ENCODE measurements around the gene EML2. TPM values are rescaled to one million over a fixed set of nuclear protein-coding genes. Genes with fewer than 3 reads are reported as not detected.

EML2 gene
- total RNA-seq, 2 experiments from 2014 or later: 93.6 to 97.6 TPM

GRCh38 chr19:45608948-45609347, 30.2 kb downstream of the EML2 start:
- peaks cover 15% of the 10 kb centered on the region for H3K4me1 Mint-ChIP-seq (ENCODE audit: low read depth)
- ChIA-PET CTCF (interaction anchor here (8.6 kb wide), 1 partner anchor 31 kb away, joined by 47 read pairs; the partner anchor contains the start of gene EML2), POLR2A (no interaction called here)
- no peak for DNase-seq
- H3K36me3 Mint-ChIP-seq (ENCODE audit: low read depth): peaks cover 35% of the 10 kb centered on the region
- H3K9me3 Mint-ChIP-seq (ENCODE audit: insufficient read depth): no peaks in the 10 kb centered on the region
- no peaks in the 10 kb centered on the region for H3K27me3 Mint-ChIP-seq (ENCODE audit: low read depth)
- no peak overlapping the region for H3K4me3 Mint-ChIP-seq
- peak overlapping the region; percentile 37 for H3K27ac Mint-ChIP-seq
- ATAC-seq: no peak

GRCh38 chr19:45607071-45608029, 31.8 kb downstream of the EML2 start:
- Mint-ChIP-seq H3K9me3 (ENCODE audit: insufficient read depth) (no peaks in the 10 kb centered on the region), H3K4me1 (ENCODE audit: low read depth) (peaks cover 14% of the 10 kb centered on the region), H3K27me3 (ENCODE audit: low read depth) (peaks cover 9% of the 10 kb centered on the region), H3K4me3 (no peak overlapping the region), H3K36me3 (ENCODE audit: low read depth) (peaks cover 25% of the 10 kb centered on the region), H3K27ac (peak overlapping the region; percentile 77)
- ChIA-PET CTCF (interaction anchor here (1.0 to 8.6 kb wide), 4 partner anchors 10 to 33 kb away, joined by 3 to 47 read pairs (median 7); partner anchors contain the start of gene EML2), POLR2A (no interaction called here)
- peak; percentile 48 for DNase-seq
- peak; percentile 36 for ATAC-seq

GRCh38 chr19:45601524-45602374, 37.4 kb downstream of the EML2 start, which contains the start of gene GPR4:
Gene GPR4, minus strand, starts transcription at chr19:45602212. Its CDS starts 10,346 bp downstream, at chr19:45591866.
- no peak within 1 kb of the TSS for H3K4me3 Mint-ChIP-seq
- no peaks in the 10 kb centered on the region for H3K9me3 Mint-ChIP-seq (ENCODE audit: insufficient read depth)
- POLR2A ChIA-PET: no interaction called here
- H3K27me3 Mint-ChIP-seq (ENCODE audit: low read depth): peaks cover 56% of the 10 kb centered on the region
- no peak for DNase-seq
- H3K27ac Mint-ChIP-seq: peak within 1 kb of the TSS; percentile 11
- H3K4me1 Mint-ChIP-seq (ENCODE audit: low read depth): peaks cover 32% of the 10 kb centered on the region
- ATAC-seq: peak; percentile 56
- CTCF ChIA-PET: interaction anchor here (8.6 kb wide), 1 partner anchor 39 kb away, joined by 47 read pairs; the partner anchor contains the start of gene EML2
- H3K36me3 Mint-ChIP-seq (ENCODE audit: low read depth): no peaks in the 10 kb centered on the region

GRCh38 chr19:45601115-45601514, 38.1 kb downstream of the EML2 start:
- CTCF ChIA-PET: interaction anchor here (1.7 kb wide), 1 partner anchor 41 kb away, joined by 10 read pairs; no protein-coding TSS in a partner anchor
- Mint-ChIP-seq H3K4me3 (no peak overlapping the region), H3K4me1 (ENCODE audit: low read depth) (peaks cover 32% of the 10 kb centered on the region), H3K27ac (no peak overlapping the region), H3K36me3 (ENCODE audit: low read depth) (no peaks in the 10 kb centered on the region), H3K9me3 (ENCODE audit: insufficient read depth) (no peaks in the 10 kb centered on the region), H3K27me3 (ENCODE audit: low read depth) (peaks cover 62% of the 10 kb centered on the region)
- no peak for DNase-seq
- POLR2A ChIA-PET: no interaction called here
- ATAC-seq: no peak

- DNase-seq (no peak), ATAC-seq (no peak)
- no peak overlapping the region for H3K4me3 Mint-ChIP-seq
- no peak overlapping the region for H3K27ac Mint-ChIP-seq
- peaks cover 32% of the 10 kb centered on the region for H3K4me1 Mint-ChIP-seq (ENCODE audit: low read depth)
- H3K9me3 Mint-ChIP-seq (ENCODE audit: insufficient read depth): no peaks in the 10 kb centered on the region
- no peaks in the 10 kb centered on the region for H3K36me3 Mint-ChIP-seq (ENCODE audit: low read depth)
- ChIA-PET CTCF (interaction anchor here (1.7 kb wide), 1 partner anchor 42 kb away, joined by 10 read pairs; no protein-coding TSS in a partner anchor), POLR2A (interaction anchor here (1.2 kb wide), 1 partner anchor 42 kb away, joined by 4 read pairs; no protein-coding TSS in a partner anchor)
- H3K27me3 Mint-ChIP-seq (ENCODE audit: low read depth): peaks cover 62% of the 10 kb centered on the region
These were observed 38.8 kb downstream of the EML2 start for GRCh38 chr19:45600340-45600885.

- peaks cover 64% of the 10 kb centered on the region for H3K27me3 Mint-ChIP-seq (ENCODE audit: low read depth)
- ChIA-PET POLR2A (interaction anchor here (1.0 kb wide), 1 partner anchor 93 kb away, joined by 3 read pairs; the partner anchor contains the start of gene QPCTL), CTCF (interaction anchor here (1.3 kb wide), 2 partner anchors 43 to 44 kb away, joined by 6 to 9 read pairs; no protein-coding TSS in a partner anchor)
- H3K27ac Mint-ChIP-seq: no peak overlapping the region
- DNase-seq: no peak
- no peak for ATAC-seq
- H3K4me1 Mint-ChIP-seq (ENCODE audit: low read depth): peaks cover 32% of the 10 kb centered on the region
- no peaks in the 10 kb centered on the region for H3K36me3 Mint-ChIP-seq (ENCODE audit: low read depth)
- no peaks in the 10 kb centered on the region for H3K9me3 Mint-ChIP-seq (ENCODE audit: insufficient read depth)
- H3K4me3 Mint-ChIP-seq: no peak overlapping the region
These were observed 39.9 kb downstream of the EML2 start for GRCh38 chr19:45599286-45599685.

- H3K27ac Mint-ChIP-seq: no peak overlapping the region
- CTCF ChIA-PET: interaction anchor here (0.9 to 5.1 kb wide), 6 partner anchors 8 to 81 kb away, joined by 3 to 20 read pairs (median 5); no protein-coding TSS in a partner anchor
- H3K9me3 Mint-ChIP-seq (ENCODE audit: insufficient read depth): no peaks in the 10 kb centered on the region
- H3K36me3 Mint-ChIP-seq (ENCODE audit: low read depth): no peaks in the 10 kb centered on the region
- peak overlapping the region; percentile 10 for H3K4me3 Mint-ChIP-seq
- DNase-seq (no peak), ATAC-seq (peak; percentile 36)
- peaks cover 32% of the 10 kb centered on the region for H3K4me1 Mint-ChIP-seq (ENCODE audit: low read depth)
- POLR2A ChIA-PET: interaction anchor here (1.0 to 1.1 kb wide), 2 partner anchors 40 to 94 kb away, joined by 3 to 4 read pairs; partner anchors contain the start of genes EML2 and QPCTL
- H3K27me3 Mint-ChIP-seq (ENCODE audit: low read depth): peaks cover 64% of the 10 kb centered on the region
These were observed 40.8 kb downstream of the EML2 start for GRCh38 chr19:45598267-45599001.

- ChIA-PET POLR2A (interaction anchor here (1.1 kb wide), 1 partner anchor 41 kb away, joined by 4 read pairs; the partner anchor contains the start of gene EML2), CTCF (interaction anchor here (0.9 to 5.1 kb wide), 4 partner anchors 9 to 81 kb away, joined by 3 to 20 read pairs (median 4); no protein-coding TSS in a partner anchor)
- Mint-ChIP-seq H3K9me3 (ENCODE audit: insufficient read depth) (no peaks in the 10 kb centered on the region), H3K27ac (no peak overlapping the region), H3K4me3 (no peak overlapping the region), H3K27me3 (ENCODE audit: low read depth) (peaks cover 58% of the 10 kb centered on the region), H3K4me1 (ENCODE audit: low read depth) (peaks cover 31% of the 10 kb centered on the region), H3K36me3 (ENCODE audit: low read depth) (no peaks in the 10 kb centered on the region)
- ATAC-seq: no peak
- no peak for DNase-seq
These were observed 41.6 kb downstream of the EML2 start for GRCh38 chr19:45597425-45598111.

GRCh38 chr19:45595814-45596213, 43.4 kb downstream of the EML2 start:
- H3K27ac Mint-ChIP-seq: no peak overlapping the region
- no peak overlapping the region for H3K4me3 Mint-ChIP-seq
- DNase-seq (no peak), ATAC-seq (no peak)
- ChIA-PET POLR2A (no interaction called here), CTCF (interaction anchor here (1.5 to 5.1 kb wide), 3 partner anchors 10 to 47 kb away, joined by 3 to 20 read pairs (median 11); partner anchors contain the start of gene EML2)
- H3K36me3 Mint-ChIP-seq (ENCODE audit: low read depth): no peaks in the 10 kb centered on the region
- H3K9me3 Mint-ChIP-seq (ENCODE audit: insufficient read depth): no peaks in the 10 kb centered on the region
- peaks cover 37% of the 10 kb centered on the region for H3K4me1 Mint-ChIP-seq (ENCODE audit: low read depth)
- peaks cover 53% of the 10 kb centered on the region for H3K27me3 Mint-ChIP-seq (ENCODE audit: low read depth)

GRCh38 chr19:45593520-45593919, 45.7 kb downstream of the EML2 start:
- Mint-ChIP-seq H3K36me3 (ENCODE audit: low read depth) (no peaks in the 10 kb centered on the region), H3K4me1 (ENCODE audit: low read depth) (peaks cover 24% of the 10 kb centered on the region), H3K4me3 (no peak overlapping the region), H3K27ac (no peak overlapping the region), H3K9me3 (ENCODE audit: insufficient read depth) (no peaks in the 10 kb centered on the region), H3K27me3 (ENCODE audit: low read depth) (peaks cover 47% of the 10 kb centered on the region)
- ChIA-PET CTCF (interaction anchor here (1.2 to 5.1 kb wide), 2 partner anchors 49 to 108 kb away, joined by 3 to 20 read pairs; no protein-coding TSS in a partner anchor), POLR2A (no interaction called here)
- DNase-seq (no peak), ATAC-seq (no peak)

All from activated CD8-positive, alpha-beta T cell treated with anti-CD3 and anti-CD28 coated beads, Interleukin-2, amount 10 ng/mL, durations not matched to agents 7 days and 5 days (primary cell).